Transverse colon (tissue), 4 donors: ENCODE data around the gene RPL39L. TPM values are rescaled to one million over a fixed set of nuclear protein-coding genes. Genes with fewer than 3 reads are reported as not detected.

ENCODE experiments used
- DNase-seq: peaks from one replicate; pipeline ENCODE4 v3.0.0-alpha.2; 2019
- H3K27ac ChIP-seq, 4 donors: fragments of 200-600 bp; sonication (generic); 2 replicates each; pipeline ENCODE4 v1.5.1; 2016 to 2018; ENCODE audit warnings: inconsistent platforms in 4 of 4
- H3K27me3 ChIP-seq: fragments of 200-600 bp; sonication (generic); 2 replicates; pipeline ENCODE4 v1.5.1; 2017; ENCODE audit warnings: inconsistent platforms
- H3K36me3 ChIP-seq, 4 donors: fragments of 200-600 bp; sonication (generic); 2 replicates each; pipeline ENCODE4 v1.5.1; 2017 to 2019; ENCODE audit warnings: inconsistent platforms in 4 of 4
- H3K4me1 ChIP-seq, 4 donors: fragments of 200-600 bp; sonication (generic); 2 replicates each; pipeline ENCODE4 v1.5.1; 2017 to 2020; ENCODE audit warnings: inconsistent platforms in 4 of 4
- H3K4me3 ChIP-seq, 4 donors: fragments of 200-600 bp; sonication (generic); 1 replicate in 1 of 4; 2 replicates in 3 of 4; pipeline versions ENCODE4 v1.5.1 to v1.6.1; 2017 to 2019; ENCODE audit warnings: inconsistent platforms in 4 of 4
- H3K9me3 ChIP-seq, 2 donors: fragments of 200-600 bp; sonication (generic); 2 replicates each; pipeline ENCODE4 v1.5.1; 2017 to 2019; ENCODE audit warnings: inconsistent platforms in 2 of 2
- EP300 ChIP-seq: sonication (generic); formaldehyde crosslinking; IDR thresholded peaks from one replicate; pipeline ENCODE4 v1.6.1; 2017; ENCODE audit warnings: antibody characterized with exemption, low read depth
- POLR2A ChIP-seq: fragments of 450-650 bp; IDR thresholded peaks from one replicate; pipeline ENCODE4 v1.6.1; 2016; ENCODE audit warnings: antibody characterized with exemption, mild to moderate bottlenecking, moderate library complexity
- POLR2AphosphoS5 ChIP-seq, 3 donors: sonication (generic); formaldehyde crosslinking; IDR thresholded peaks; one replicate each; pipeline ENCODE4 v1.6.1; 2016; ENCODE audit warnings: antibody characterized with exemption in 3 of 3
- WGBS, 2 donors: methylation state at CpG; one replicate each; pipeline ENCODE4 v1.1.5; 2018; ENCODE audit warnings: low coverage in 1 of 2; 5-methylcytosine and 5-hydroxymethylcytosine counted together
- in situ Hi-C, 4 donors: fragments of 200-750 bp; cut with MboI; loops; one replicate each; pipeline versions ENCODE4 v1.15.0 to v1.15.1; 2017; ENCODE audit warnings: low sequenced_read_pairs in 3 of 4, low pct_ligation_motif_present in 1 of 4, low pct_unique_long_range_greater_than_20kb in 1 of 4
- intact Hi-C: fragments of 100-400 bp; cut with DNase I; formaldehyde crosslinking; loops from one replicate; pipeline ENCODE4 v1.15.1; 2023; ENCODE audit warnings: low total_unique reads
- total RNA-seq, 4 donors: library from RNA; depleted of rRNA; stranded (reverse); fragments of >200 nt; gene quantifications; one replicate each; pipeline ENCODE4 v1.1.0, GENCODE V29; 2016
- TF ChIP-seq, protein P1 (sequence below), 5 experiments: fragments of 200-600 bp in 3 of 5; fragments of 450-650 bp in 2 of 5; sonication (generic) in 3 of 5; IDR thresholded peaks; 1 replicate in 2 of 5; 2 replicates in 3 of 5; pipeline ENCODE4 v1.5.1; 2016 to 2017; ENCODE audit warnings: antibody characterized with exemption in 5 of 5, inconsistent platforms in 3 of 5, mild to moderate bottlenecking in 2 of 5, moderate library complexity in 1 of 5

Gene RPL39L
- 1 to 10 TPM in 3 of 4 donors, not detected in 1; 2.2 to 5.6 (median 2.4) TPM for total RNA-seq

DNA sequence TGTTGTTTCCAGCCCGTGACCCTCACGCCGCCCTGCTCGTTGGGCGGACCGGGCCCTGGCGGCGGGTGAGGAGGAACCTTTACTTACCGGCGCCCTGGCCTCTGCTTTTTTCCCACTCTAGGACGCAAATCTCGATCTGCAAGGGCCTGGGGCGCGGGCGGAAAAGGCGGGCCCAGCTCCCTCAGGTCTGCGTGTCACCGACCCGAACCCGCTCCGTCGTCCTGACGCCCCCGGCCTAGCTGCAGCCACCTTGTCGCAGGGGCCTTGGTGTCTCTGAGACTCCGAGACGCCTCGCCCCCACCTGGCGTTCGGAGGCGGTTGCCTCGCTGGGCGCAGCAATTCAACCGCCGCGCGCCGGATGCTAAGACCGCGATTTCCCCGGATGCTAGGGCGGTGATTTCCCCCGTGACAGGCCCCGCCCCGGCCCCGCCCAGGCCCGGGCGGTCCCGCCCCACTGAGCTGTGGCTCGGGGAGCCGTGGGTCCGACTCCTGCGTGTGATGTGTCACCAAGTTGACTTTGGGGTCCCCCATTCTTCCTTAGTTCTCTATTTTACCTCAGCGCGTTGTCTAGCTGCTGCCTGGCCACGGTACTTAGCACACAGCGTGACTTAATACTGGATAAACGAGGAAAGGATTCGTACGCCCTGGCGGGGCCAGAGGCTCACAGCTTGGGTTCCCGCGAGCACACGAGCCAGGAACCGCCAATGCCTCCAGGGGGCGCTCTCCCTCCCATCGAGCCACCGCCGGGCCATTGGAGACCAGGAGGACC is at the start of gene RPL39L:
TSS of gene RPL39L (minus strand) at position 371 of the 769 bp plus-strand sequence. CDS start 18,196 bp downstream, outside the sequence.
- peak within 1 kb of the TSS; percentile 33 to 59 (median 42) for H3K4me3 ChIP-seq
- H3K9me3 ChIP-seq = no peaks in the 10 kb centered on the region
- intact Hi-C loops = no loop called here
- peak within 1 kb of the TSS; percentile 66 to 76 (median 69) for H3K27ac ChIP-seq
- peaks cover 0 to 9% (median 6%) of the 10 kb centered on the region in 4 donors for H3K4me1 ChIP-seq
- TF ChIP-seq POLR2AphosphoS5 (IDR thresholded peaks at IDR 0.05) (peak; percentile 5 to 33 (median 12)), POLR2A (peak; percentile 32), EP300 (no peak)
- TF ChIP-seq, protein P1, sequence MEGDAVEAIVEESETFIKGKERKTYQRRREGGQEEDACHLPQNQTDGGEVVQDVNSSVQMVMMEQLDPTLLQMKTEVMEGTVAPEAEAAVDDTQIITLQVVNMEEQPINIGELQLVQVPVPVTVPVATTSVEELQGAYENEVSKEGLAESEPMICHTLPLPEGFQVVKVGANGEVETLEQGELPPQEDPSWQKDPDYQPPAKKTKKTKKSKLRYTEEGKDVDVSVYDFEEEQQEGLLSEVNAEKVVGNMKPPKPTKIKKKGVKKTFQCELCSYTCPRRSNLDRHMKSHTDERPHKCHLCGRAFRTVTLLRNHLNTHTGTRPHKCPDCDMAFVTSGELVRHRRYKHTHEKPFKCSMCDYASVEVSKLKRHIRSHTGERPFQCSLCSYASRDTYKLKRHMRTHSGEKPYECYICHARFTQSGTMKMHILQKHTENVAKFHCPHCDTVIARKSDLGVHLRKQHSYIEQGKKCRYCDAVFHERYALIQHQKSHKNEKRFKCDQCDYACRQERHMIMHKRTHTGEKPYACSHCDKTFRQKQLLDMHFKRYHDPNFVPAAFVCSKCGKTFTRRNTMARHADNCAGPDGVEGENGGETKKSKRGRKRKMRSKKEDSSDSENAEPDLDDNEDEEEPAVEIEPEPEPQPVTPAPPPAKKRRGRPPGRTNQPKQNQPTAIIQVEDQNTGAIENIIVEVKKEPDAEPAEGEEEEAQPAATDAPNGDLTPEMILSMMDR (IDR thresholded peaks at IDR 0.05) = peak; percentile 57 to 85 (median 76)
- WGBS, 2 donors = 21% methylated on average over 49 of the region's 69 CpGs; no CpG with 5 or more reads in 1 of the 2 donors
- in situ Hi-C loops = no loop called here
- peak; percentile 87 for DNase-seq
- no peaks in the 10 kb centered on the region for H3K27me3 ChIP-seq
- H3K36me3 ChIP-seq = no peaks in the 10 kb centered on the region

DNA sequence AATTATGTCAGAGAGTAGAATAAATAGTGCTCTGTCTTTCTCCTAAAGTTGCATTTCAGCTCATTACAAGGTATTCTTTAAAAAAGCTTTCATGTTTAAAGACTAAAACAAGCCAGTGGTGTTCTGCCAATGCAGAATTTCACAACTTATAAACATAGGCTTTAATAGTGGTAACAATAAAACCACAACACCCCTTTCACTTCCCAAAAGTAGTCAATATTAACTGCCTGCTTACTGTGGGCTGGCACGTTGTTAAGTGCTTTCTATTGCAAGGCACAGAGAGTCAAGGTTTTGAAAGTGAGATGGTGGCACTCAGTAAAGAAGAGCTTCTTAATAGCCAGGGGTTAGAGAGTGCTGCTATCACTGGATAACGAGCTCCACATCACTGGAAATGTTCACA is 49.6 kb upstream of the RPL39L start:
- 23% methylated on average over 2 of the region's 2 CpGs; no CpG with 5 or more reads in 1 of the 2 donors for WGBS, 2 donors
- TF ChIP-seq POLR2AphosphoS5 (IDR thresholded peaks at IDR 0.05) (peak in 2 of 3 donors; percentile 45 to 70), POLR2A (no peak), EP300 (peak; percentile 55)
- TF ChIP-seq, protein P1 (IDR thresholded peaks at IDR 0.05) = no peak
- intact Hi-C loops = no loop called here
- DNase-seq = no peak
- Histone ChIP-seq H3K27me3 (peaks cover 4% of the 10 kb centered on the region), H3K9me3 (no peaks in the 10 kb centered on the region), H3K36me3 (no peaks in the 10 kb centered on the region), H3K4me3 (no peak overlapping the region), H3K27ac (peak overlapping the region; percentile 72 to 88 (median 80)), H3K4me1 (peaks cover 0 to 23% (median 6%) of the 10 kb centered on the region in 4 donors)
- in situ Hi-C loops = no loop called here

DNA sequence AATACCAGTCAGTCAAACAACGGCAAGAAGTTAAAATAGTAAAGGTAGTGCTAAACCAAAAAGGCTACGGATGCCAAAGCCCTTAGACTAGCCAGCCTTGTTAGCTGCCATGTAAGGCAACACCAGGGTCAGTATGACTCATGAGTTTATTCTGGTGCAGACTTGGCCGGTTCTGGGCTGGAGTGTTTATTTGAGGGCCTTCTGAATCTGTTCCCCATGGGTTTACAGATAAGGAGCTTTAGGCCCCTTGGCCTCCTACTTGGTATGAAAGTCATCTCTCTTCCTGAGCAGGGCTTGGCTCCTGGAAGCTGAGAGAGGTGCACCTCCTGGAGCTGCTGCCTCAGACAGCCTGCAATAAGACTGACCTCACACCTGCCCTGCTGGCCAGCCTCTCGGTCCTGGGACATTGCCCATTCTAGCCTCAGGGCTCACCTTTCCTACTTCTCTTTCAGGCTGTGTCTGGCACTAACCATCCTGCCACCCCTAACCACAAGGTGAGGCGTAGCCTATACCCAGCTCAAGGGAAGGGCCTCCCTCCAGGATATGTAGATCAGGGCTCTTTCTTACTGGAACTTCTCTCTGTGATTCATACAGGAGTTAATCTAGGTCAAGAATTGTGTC is 47.6 kb upstream of the RPL39L start:
- in situ Hi-C loops (no loop called here), intact Hi-C loops (no loop called here)
- WGBS, 2 donors = 46 to 53% methylated on average over 3 to 5 of the region's 5 CpGs
- no peak overlapping the region for H3K4me3 ChIP-seq
- no peaks in the 10 kb centered on the region for H3K36me3 ChIP-seq
- peaks cover 0 to 23% (median 6%) of the 10 kb centered on the region in 4 donors for H3K4me1 ChIP-seq
- H3K27me3 ChIP-seq = peaks cover 4% of the 10 kb centered on the region
- peak in 1 of 3 donors; percentile 30 for TF ChIP-seq POLR2AphosphoS5 (IDR thresholded peaks at IDR 0.05)
- TF ChIP-seq POLR2A = no peak
- peak overlapping the region; percentile 72 to 88 (median 80) for H3K27ac ChIP-seq
- H3K9me3 ChIP-seq = no peaks in the 10 kb centered on the region
- peak; percentile 14 for DNase-seq

DNA sequence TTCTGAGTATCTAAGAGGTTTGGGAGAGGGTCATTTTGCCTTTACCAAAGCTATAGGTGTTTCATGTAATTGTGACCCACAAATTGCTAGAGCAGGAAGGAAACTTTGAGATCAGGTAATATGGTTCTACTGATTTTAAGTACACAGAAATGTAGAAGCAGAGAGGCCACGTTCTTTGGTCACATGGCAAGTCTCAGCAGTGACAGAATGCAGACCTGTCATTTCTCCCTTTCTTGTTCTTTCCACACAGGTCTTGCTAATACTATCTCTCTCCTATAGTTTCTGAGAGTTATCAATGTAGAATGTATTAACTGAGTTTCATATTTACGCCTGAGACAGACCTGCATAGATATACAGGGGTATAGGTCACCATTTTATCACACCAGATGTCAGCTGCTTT is 47.1 kb upstream of the RPL39L start:
- WGBS, 2 donors = 44 to 61% methylated on average over 1 to 2 of the region's 2 CpGs
- TF ChIP-seq POLR2A (no peak), EP300 (no peak), POLR2AphosphoS5 (IDR thresholded peaks at IDR 0.05) (no peak)
- TF ChIP-seq, protein P1 (IDR thresholded peaks at IDR 0.05) = no peak
- H3K4me1 ChIP-seq = peaks cover 0 to 23% (median 6%) of the 10 kb centered on the region in 4 donors
- H3K27me3 ChIP-seq = peaks cover 4% of the 10 kb centered on the region
- no peaks in the 10 kb centered on the region for H3K36me3 ChIP-seq
- no peaks in the 10 kb centered on the region for H3K9me3 ChIP-seq
- H3K4me3 ChIP-seq = no peak overlapping the region
- peak overlapping the region; percentile 72 to 88 (median 80) for H3K27ac ChIP-seq
- intact Hi-C loops (no loop called here), in situ Hi-C loops (no loop called here)
- no peak for DNase-seq
